ENCODE measurements around the gene SHROOM4.

- TF ChIP-seq CTCF (IDR thresholded peaks at IDR 0.05): no peak
- no peak for TF ChIP-seq POLR2A (IDR thresholded peaks at IDR 0.05)
These were observed 92.1 kb downstream of the SHROOM4 start for GRCh38 chrX:50721764-50722521.

Measured in Peyer's patch (tissue), 4 donors.